GM13976 (cell line): ENCODE results near the gene CTIF.

Experiments used
- DNase-seq: peaks from one replicate; pipeline ENCODE4 v3.0.0; 2012; ENCODE audit warnings: low spot score
- in situ Hi-C: fragments of 300-500 bp; cut with MboI; formaldehyde crosslinking; loops from one replicate; pipeline ENCODE4 v1.12.0; 2022; ENCODE audit warnings: low sequenced_read_pairs, mixed read lengths, inconsistent platforms; ENCODE audit not compliant: unreplicated experiment
- TF ChIP-seq, protein P1 (sequence below): IDR thresholded peaks from 2 replicates; pipeline ENCODE4 v1.5.1; 2012; ENCODE audit warnings: borderline replicate concordance, mild to moderate bottlenecking; ENCODE audit not compliant: insufficient read depth; ENCODE audit errors: extremely low read depth, missing control alignments, control extremely low read depth

CTIF gene

DNA sequence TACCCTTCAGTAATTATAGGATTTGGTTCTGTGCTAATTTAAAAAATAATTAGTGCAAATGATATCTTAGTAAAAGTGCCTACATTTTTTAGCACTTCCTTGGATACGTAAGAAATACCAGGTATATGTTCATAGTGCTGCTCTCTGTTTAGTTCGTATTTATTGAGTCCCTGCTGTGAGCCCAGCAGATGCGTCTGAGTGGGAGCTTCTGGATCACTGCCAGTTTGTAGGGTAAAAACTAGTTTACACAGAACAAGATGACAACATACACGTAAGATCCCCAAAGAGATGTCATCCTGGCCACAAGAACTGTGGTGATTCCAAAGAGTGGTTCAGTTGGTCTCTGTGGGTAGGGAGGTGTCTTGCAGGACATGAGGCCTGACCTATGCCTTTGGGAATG is 103.2 kb downstream of the CTIF start:
- TF ChIP-seq, protein P1, sequence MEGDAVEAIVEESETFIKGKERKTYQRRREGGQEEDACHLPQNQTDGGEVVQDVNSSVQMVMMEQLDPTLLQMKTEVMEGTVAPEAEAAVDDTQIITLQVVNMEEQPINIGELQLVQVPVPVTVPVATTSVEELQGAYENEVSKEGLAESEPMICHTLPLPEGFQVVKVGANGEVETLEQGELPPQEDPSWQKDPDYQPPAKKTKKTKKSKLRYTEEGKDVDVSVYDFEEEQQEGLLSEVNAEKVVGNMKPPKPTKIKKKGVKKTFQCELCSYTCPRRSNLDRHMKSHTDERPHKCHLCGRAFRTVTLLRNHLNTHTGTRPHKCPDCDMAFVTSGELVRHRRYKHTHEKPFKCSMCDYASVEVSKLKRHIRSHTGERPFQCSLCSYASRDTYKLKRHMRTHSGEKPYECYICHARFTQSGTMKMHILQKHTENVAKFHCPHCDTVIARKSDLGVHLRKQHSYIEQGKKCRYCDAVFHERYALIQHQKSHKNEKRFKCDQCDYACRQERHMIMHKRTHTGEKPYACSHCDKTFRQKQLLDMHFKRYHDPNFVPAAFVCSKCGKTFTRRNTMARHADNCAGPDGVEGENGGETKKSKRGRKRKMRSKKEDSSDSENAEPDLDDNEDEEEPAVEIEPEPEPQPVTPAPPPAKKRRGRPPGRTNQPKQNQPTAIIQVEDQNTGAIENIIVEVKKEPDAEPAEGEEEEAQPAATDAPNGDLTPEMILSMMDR: no peak
- DNase-seq: no peak
- in situ Hi-C loops: no loop called here

DNA sequence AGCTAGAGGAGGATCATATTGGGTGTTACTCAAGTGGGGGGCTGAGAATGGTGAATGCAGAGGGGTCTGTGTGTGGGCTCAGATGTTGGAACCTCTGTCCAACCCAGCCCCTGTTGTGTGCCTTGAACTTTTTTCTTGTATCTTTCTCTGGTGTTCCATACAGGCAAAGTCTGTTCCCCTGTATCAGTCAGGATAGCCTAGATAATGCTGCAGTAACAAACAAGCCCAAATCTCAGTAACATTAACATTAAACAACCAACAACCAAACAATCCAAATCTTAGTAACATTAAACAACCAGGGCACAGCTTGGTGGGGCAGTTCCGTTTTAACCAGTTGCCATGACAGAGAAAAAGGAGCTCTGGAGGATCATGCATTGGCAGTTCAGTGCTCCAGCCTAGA is 103.7 kb downstream of the CTIF start:
- in situ Hi-C loops: no loop called here
- TF ChIP-seq, protein P1: no peak
- DNase-seq: no peak

DNA sequence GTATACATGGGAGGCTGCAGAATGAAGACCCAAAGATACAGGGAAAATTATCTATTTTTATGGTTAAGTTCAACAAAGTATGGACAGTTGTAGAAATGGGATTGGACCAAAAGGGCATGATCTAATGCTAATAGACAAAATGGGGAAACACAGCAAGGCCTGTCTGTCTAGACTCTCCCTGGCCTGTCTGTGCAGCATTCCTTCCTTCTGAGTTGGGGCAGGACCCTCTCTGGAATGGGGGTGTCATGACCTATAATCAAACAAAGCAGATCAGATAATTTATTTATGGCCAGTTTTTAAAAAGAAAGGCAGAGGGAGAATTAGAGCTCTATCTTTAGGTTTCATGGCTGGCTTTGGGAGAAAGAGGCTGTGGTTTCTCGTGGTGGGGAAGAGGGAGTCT is 104.4 kb downstream of the CTIF start:
- TF ChIP-seq, protein P1: no peak
- in situ Hi-C loops: no loop called here
- no peak for DNase-seq

DNA sequence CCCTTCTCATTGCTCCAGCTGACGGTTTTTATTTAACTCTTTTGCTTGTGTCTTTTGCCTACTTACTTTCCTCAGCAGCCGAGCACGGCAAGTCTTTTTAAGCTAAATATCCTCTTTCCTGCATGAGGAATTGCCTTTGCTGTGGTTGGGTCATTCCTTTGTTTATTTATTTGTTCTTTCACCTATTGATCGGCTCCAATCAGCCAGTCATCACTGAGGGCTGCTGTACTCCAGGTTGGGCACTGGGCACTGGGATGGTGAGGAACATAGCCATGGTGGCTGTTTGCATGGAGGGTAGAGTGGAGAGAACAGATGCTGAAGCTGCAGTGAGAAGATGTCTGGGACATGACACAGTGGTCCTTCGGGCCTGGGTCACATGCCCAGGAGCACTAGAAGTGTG is 105.2 kb downstream of the CTIF start:
- in situ Hi-C loops: no loop called here
- TF ChIP-seq, protein P1: no peak
- no peak for DNase-seq

DNA sequence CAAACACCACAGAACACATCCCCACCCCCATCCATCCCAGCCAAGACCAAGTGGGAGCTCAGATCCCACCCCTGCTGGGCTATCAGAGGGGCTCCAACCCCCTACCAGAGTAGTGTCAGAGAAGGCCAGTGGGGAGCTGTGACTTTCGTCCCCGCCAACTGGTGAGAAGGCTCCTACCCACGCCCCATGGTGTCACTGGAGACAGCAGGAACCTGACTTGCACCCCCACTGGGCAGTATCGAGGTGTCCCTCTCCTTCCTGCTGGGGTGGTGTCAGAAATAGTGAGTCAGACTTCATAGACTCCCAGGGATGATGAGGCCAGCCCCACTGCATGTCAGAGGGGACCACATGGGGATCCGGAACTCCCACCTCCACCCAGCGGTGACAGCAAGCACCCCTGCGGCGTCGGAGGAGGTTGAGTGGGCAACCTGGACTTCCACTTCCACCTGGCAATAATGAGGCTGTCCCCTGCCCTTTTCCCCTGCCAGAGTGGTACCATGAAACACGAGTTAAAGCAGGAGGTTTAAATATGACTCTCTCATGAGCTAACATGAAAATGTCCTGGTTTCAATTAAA is 106.7 kb downstream of the CTIF start:
- in situ Hi-C loops: no loop called here
- TF ChIP-seq, protein P1: no peak

DNA sequence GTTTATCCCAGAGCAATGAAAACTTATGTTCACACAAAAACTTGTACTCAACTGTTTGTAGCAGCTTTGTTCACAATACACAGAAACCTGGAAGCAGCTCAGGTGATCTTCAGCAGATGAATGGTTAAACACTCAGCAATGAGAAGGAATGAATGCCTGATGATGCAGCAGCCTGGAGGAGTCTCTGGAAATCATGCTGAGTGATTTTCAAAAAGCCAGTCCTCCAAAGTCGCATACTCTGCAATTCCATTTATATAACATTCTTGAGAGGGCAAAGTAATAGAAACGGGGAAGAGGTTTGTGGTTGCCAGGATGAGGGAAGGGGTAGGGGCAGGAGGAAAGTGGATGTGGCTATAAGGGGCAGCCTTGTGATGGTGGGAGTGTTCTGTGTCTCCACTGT is 108.1 kb downstream of the CTIF start:
- DNase-seq: no peak
- TF ChIP-seq, protein P1: no peak
- in situ Hi-C loops: no loop called here

More for the DNA sequence above, 106.7 kb downstream of the CTIF start:
- no peak for DNase-seq
